ENCODE measurements around the gene LNPEP. TPM values are rescaled to one million over a fixed set of nuclear protein-coding genes. Genes with fewer than 3 reads are reported as not detected.

The LNPEP gene
- total RNA-seq, 1 donor from 2014 or later: 40.8 TPM

- Mint-ChIP-seq H3K27ac (ENCODE audit: unreplicated experiment) (no peak overlapping the region), H3K4me3 (ENCODE audit: unreplicated experiment) (no peak overlapping the region), H3K9me3 (ENCODE audit: unreplicated experiment) (no peaks in the 10 kb centered on the region), H3K4me1 (ENCODE audit: unreplicated experiment) (peaks cover 16% of the 10 kb centered on the region), H3K27me3 (ENCODE audit: unreplicated experiment) (no peaks in the 10 kb centered on the region), H3K36me3 (ENCODE audit: unreplicated experiment) (peaks cover 54% of the 10 kb centered on the region)
- no peak for TF ChIP-seq CTCF (IDR thresholded peaks at IDR 0.05)
- DNase-seq (ENCODE audit: extremely low spot score, unreplicated experiment): no peak
Observed at GRCh38 chr5:96993760-96994159, 57.9 kb downstream of the LNPEP start.

- no peak for DNase-seq (ENCODE audit: extremely low spot score, unreplicated experiment)
- Mint-ChIP-seq H3K27ac (ENCODE audit: unreplicated experiment) (no peak overlapping the region), H3K4me3 (ENCODE audit: unreplicated experiment) (no peak overlapping the region), H3K9me3 (ENCODE audit: unreplicated experiment) (no peaks in the 10 kb centered on the region), H3K4me1 (ENCODE audit: unreplicated experiment) (peaks cover 20% of the 10 kb centered on the region), H3K27me3 (ENCODE audit: unreplicated experiment) (no peaks in the 10 kb centered on the region), H3K36me3 (ENCODE audit: unreplicated experiment) (peaks cover 55% of the 10 kb centered on the region)
- TF ChIP-seq CTCF (IDR thresholded peaks at IDR 0.05): no peak
Observed at GRCh38 chr5:96994493-96994892, 58.6 kb downstream of the LNPEP start.

GRCh38 chr5:96995419-96995818, 59.5 kb downstream of the LNPEP start:
- no peak for DNase-seq (ENCODE audit: extremely low spot score, unreplicated experiment)
- H3K4me1 Mint-ChIP-seq (ENCODE audit: unreplicated experiment): peaks cover 20% of the 10 kb centered on the region
- no peaks in the 10 kb centered on the region for H3K27me3 Mint-ChIP-seq (ENCODE audit: unreplicated experiment)
- no peaks in the 10 kb centered on the region for H3K9me3 Mint-ChIP-seq (ENCODE audit: unreplicated experiment)
- H3K4me3 Mint-ChIP-seq (ENCODE audit: unreplicated experiment): no peak overlapping the region
- peaks cover 50% of the 10 kb centered on the region for H3K36me3 Mint-ChIP-seq (ENCODE audit: unreplicated experiment)
- peak overlapping the region; percentile 43 for H3K27ac Mint-ChIP-seq (ENCODE audit: unreplicated experiment)
- TF ChIP-seq CTCF (IDR thresholded peaks at IDR 0.05): no peak

- DNase-seq (ENCODE audit: extremely low spot score, unreplicated experiment): no peak
- no peak overlapping the region for H3K4me3 Mint-ChIP-seq (ENCODE audit: unreplicated experiment)
Observed at GRCh38 chr5:96997265-96997859, 61.5 kb downstream of the LNPEP start.

GRCh38 chr5:96999856-97000255, 64.0 kb downstream of the LNPEP start:
- DNase-seq (ENCODE audit: extremely low spot score, unreplicated experiment): no peak
- Mint-ChIP-seq H3K27me3 (ENCODE audit: unreplicated experiment) (no peaks in the 10 kb centered on the region), H3K4me3 (ENCODE audit: unreplicated experiment) (no peak overlapping the region), H3K36me3 (ENCODE audit: unreplicated experiment) (peaks cover 23% of the 10 kb centered on the region), H3K9me3 (ENCODE audit: unreplicated experiment) (no peaks in the 10 kb centered on the region), H3K27ac (ENCODE audit: unreplicated experiment) (no peak overlapping the region), H3K4me1 (ENCODE audit: unreplicated experiment) (peaks cover 23% of the 10 kb centered on the region)
- TF ChIP-seq CTCF (IDR thresholded peaks at IDR 0.05): no peak

More at GRCh38 chr5:96997265-96997859, 61.5 kb downstream of the LNPEP start:
- H3K9me3 Mint-ChIP-seq (ENCODE audit: unreplicated experiment): no peaks in the 10 kb centered on the region
- peaks cover 20% of the 10 kb centered on the region for H3K4me1 Mint-ChIP-seq (ENCODE audit: unreplicated experiment)
- H3K36me3 Mint-ChIP-seq (ENCODE audit: unreplicated experiment): peaks cover 33% of the 10 kb centered on the region
- no peak overlapping the region for H3K27ac Mint-ChIP-seq (ENCODE audit: unreplicated experiment)
- peak; percentile 63 for TF ChIP-seq CTCF (IDR thresholded peaks at IDR 0.05)
- H3K27me3 Mint-ChIP-seq (ENCODE audit: unreplicated experiment): no peaks in the 10 kb centered on the region

Measured in osteocyte (in vitro differentiated cells).